HUES48 (cell line): ENCODE results near the gene CENPB.
A peak's percentile ranks its signal among the peaks of the same experiment; 100 is the strongest.
"Not testable (repeated sequence)": the region's sequence is repeated elsewhere in the genome, so short reads cannot be mapped to it uniquely, and the experiment has no call there.

ENCODE experiments used
- H3K27ac ChIP-seq: one replicate; pipeline ENCODE4 v1.7.0; 2013; ENCODE audit warnings: low read depth, low read length, inconsistent platforms
- H3K27me3 ChIP-seq: 2 replicates; pipeline ENCODE4 v1.6.1; 2013; ENCODE audit warnings: mild to moderate bottlenecking, low read length; ENCODE audit not compliant: control insufficient read depth, insufficient read depth
- H3K36me3 ChIP-seq: 2 replicates; pipeline ENCODE4 v1.6.1; 2013; ENCODE audit warnings: low read length; ENCODE audit not compliant: control insufficient read depth, insufficient read depth
- H3K4me1 ChIP-seq: 2 replicates; pipeline ENCODE4 v1.6.1; 2013; ENCODE audit warnings: mild to moderate bottlenecking, low read length; ENCODE audit not compliant: control insufficient read depth, insufficient read depth
- H3K4me3 ChIP-seq: 2 replicates; pipeline ENCODE4 v1.5.1; 2013; ENCODE audit warnings: mild to moderate bottlenecking, low read depth, low read length
- H3K9ac ChIP-seq: 2 replicates; pipeline ENCODE4 v1.6.1; 2013; ENCODE audit warnings: mild to moderate bottlenecking, low read depth, low read length, moderate library complexity
- H3K9me3 ChIP-seq: 2 replicates; pipeline ENCODE4 v1.6.1; 2013; ENCODE audit warnings: low read length; ENCODE audit not compliant: control insufficient read depth, insufficient read depth

CENPB gene

DNA sequence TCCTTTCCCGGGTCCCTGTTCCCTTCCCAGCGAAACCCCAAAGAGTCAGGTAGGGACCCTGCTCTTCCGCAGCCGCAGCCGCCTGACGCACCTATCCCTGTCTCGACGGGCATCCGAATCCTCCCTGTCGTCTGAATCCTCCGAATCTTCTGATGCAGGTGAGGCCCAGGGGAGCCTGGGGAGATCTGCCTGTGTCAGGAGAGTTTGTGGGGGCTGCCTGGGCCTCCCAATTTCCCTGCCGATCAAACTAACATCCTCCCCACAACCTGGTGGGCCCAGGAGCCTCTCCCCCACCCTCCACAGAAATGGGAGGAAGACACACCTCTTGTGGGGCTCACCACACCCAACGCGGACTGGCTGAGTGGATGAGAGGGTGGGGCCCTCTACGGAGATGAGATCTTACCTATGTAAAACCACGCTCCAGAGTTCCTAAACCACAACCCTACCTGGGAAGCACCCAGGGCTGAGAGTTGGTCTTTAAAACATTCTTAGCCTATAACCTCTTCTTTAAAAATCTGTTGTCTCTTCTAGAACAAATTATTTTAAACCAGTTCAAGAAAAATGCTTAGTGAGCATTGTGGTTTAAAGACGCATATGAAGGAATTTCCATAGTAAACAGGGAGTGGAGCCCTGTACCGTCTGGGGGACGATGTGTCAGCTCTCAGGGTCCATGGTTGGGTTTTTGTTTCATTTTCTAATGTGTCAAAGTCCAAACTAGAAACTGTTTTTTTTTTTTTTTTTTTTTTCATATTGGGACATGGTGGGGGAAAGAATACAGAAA is 11.2 kb upstream of the CENPB start:
- Histone ChIP-seq H3K4me3 (peak overlapping the region; percentile 65; the same call in 1 of the 2 replicates), H3K9ac (no peak overlapping the region), H3K4me1 (peaks cover 34% of the 10 kb centered on the region), H3K9me3 (no peaks in the 10 kb centered on the region), H3K27me3 (no peaks in the 10 kb centered on the region), H3K27ac (no peak overlapping the region), H3K36me3 (peaks cover 27% of the 10 kb centered on the region)

GRCh38 chr20:3797226-3797545 is 10.6 kb upstream of the CENPB start:
- Histone ChIP-seq H3K27ac (no peak overlapping the region), H3K36me3 (peaks cover 21% of the 10 kb centered on the region), H3K4me1 (peaks cover 34% of the 10 kb centered on the region), H3K9me3 (no peaks in the 10 kb centered on the region), H3K4me3 (peak overlapping the region; percentile 65; the same call in 1 of the 2 replicates), H3K9ac (no peak overlapping the region), H3K27me3 (no peaks in the 10 kb centered on the region)

DNA sequence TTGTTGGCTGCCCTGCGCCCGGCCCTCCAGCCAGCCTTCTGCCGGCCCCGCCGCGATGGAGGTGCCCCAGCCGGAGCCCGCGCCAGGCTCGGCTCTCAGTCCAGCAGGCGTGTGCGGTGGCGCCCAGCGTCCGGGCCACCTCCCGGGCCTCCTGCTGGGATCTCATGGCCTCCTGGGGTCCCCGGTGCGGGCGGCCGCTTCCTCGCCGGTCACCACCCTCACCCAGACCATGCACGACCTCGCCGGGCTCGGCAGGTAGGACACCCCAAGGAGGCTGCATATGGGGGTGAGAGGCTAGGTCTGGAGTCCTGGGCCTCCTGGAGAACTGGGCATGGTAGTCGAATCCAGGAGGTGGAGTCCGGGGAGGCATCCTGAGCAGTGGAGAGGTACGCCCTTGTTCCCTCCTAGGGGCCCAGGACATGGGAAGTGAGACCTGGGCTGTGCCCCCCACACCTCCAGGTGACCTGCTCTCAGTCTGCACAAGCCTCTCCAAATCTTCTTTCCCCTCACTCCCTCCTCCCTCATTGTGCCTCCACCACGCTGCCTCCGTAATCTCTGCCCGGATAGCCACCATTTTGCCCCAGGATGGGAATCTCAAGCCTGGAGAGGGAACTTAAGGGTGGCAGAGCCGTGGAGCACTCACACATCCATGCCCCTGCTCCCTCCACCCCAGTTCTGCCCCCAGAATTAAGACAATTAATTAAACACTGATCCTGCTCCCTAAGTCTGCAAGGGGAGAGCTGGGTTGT is 10.1 kb upstream of the CENPB start:
- H3K27ac ChIP-seq: no peak overlapping the region
- peaks cover 34% of the 10 kb centered on the region for H3K4me1 ChIP-seq
- H3K9ac ChIP-seq: no peak overlapping the region
- H3K27me3 ChIP-seq: no peaks in the 10 kb centered on the region
- peaks cover 16% of the 10 kb centered on the region for H3K36me3 ChIP-seq
- H3K9me3 ChIP-seq: no peaks in the 10 kb centered on the region
- H3K4me3 ChIP-seq: peak overlapping the region; percentile 65

DNA sequence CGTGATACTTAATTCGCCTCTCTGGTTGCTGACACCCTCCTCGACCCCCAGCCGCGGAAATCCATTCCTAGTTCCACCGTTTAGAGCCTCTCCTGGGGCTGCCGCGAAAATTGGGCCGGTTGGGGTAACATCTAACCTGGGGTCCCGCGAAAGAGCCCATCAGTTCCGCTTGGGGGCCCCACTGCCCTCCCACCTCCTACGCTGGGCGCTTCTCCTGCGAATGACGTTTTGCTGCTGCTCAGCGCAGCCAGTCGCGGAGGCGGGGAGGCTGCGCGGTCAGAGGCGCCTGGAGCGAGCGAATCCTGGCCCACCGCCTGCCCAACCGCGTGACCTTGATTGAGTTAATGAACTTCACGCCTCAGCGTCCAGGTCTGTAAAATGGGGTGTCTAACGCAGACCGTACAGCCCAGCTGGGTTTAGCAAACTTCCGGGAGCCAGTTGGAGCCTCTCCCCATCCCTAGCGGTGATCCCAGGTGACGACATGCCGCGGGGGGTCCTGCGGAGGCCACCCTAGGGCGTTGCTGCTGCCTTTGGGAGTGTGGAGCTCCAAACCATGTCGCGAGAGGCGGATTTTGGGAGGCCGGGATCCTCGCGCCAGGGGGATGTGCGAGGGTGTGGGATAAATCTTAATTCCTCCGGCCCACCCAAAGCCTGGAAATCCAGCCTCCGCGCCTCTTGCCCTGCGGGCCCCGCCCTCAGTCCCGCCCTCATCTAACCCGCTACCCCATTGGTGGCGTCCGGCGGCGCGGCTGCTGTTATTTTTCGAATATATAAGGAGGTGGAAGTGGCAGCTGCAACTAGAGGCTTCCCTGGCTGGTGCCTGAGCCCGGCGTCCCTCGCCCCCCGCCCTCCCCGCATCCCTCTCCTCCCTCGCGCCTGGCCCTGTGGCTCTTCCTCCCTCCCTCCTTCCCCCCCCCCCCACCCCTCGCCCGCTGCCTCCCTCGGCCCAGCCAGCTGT is 9.2 kb upstream of the CENPB start, which contains the start of gene CDC25B:
Gene CDC25B, plus strand, starts transcription at position 800 of the 958 bp plus-strand sequence. CDS start 222 bp downstream, outside the sequence.
- Histone ChIP-seq H3K4me3 (peak within 1 kb of the TSS; percentile 65), H3K4me1 (peaks cover 30% of the 10 kb centered on the region), H3K9me3 (no peaks in the 10 kb centered on the region), H3K36me3 (peaks cover 7% of the 10 kb centered on the region; the same call in 1 of the 2 replicates), H3K9ac (peak within 1 kb of the TSS; percentile 32), H3K27ac (peak within 1 kb of the TSS; percentile 48), H3K27me3 (no peaks in the 10 kb centered on the region)

- peaks cover 20% of the 10 kb centered on the region for H3K4me1 ChIP-seq
- H3K9ac ChIP-seq: no peak overlapping the region
- H3K36me3 ChIP-seq: peaks cover 6% of the 10 kb centered on the region; the same call in 1 of the 2 replicates
- H3K9me3 ChIP-seq: no peaks in the 10 kb centered on the region
- no peaks in the 10 kb centered on the region for H3K27me3 ChIP-seq
- no peak overlapping the region for H3K27ac ChIP-seq
- peak overlapping the region; percentile 65 for H3K4me3 ChIP-seq
Observed at GRCh38 chr20:3794701-3795420, 8.3 kb upstream of the CENPB start.

DNA sequence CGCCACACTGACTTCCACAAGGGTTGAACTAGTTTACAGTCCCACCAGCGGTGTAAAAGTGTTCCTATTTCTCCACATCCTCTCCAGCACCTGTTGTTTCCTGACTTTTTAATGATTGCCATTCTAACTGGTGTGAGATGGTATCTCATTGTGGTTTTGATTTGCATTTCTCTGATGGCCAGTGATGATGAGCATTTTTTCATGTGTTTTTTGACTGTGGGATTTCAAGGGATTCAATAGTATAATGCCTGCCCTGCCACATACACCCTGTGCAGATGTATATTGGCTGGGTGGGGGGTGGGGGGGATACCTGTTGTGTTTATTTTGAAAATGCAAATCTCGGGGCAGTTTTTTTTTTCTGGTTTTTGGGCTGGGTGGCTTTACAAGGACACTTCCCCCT is 7.6 kb upstream of the CENPB start:
- H3K4me1 ChIP-seq: peaks cover 15% of the 10 kb centered on the region
- H3K27me3 ChIP-seq, H3K4me3 ChIP-seq, H3K9ac ChIP-seq, H3K36me3 ChIP-seq, H3K9me3 ChIP-seq, H3K27ac ChIP-seq: not testable (repeated sequence)

DNA sequence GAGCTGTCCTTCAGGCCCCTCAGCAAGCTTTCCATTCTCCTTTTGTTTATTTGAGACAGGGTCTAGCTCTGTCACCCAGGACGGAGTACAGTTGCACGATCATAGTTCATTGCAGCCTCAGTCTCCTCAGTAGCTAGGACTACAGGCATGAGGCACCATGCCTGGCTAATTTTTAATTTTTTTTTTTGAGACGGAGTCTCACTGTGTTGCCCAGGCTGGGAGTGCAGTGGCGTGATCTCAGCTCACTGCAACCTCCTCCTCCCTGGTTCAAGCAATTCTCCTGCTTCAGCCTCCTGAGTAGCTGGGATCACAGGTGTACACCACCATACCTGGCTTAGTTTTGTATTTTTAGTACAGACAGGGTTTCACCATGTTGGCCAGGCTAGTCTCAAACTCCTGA is 2.7 kb upstream of the CENPB start:
- not testable (repeated sequence) for H3K36me3 ChIP-seq, H3K4me1 ChIP-seq, H3K27ac ChIP-seq, H3K9me3 ChIP-seq, H3K27me3 ChIP-seq, H3K9ac ChIP-seq, H3K4me3 ChIP-seq

DNA sequence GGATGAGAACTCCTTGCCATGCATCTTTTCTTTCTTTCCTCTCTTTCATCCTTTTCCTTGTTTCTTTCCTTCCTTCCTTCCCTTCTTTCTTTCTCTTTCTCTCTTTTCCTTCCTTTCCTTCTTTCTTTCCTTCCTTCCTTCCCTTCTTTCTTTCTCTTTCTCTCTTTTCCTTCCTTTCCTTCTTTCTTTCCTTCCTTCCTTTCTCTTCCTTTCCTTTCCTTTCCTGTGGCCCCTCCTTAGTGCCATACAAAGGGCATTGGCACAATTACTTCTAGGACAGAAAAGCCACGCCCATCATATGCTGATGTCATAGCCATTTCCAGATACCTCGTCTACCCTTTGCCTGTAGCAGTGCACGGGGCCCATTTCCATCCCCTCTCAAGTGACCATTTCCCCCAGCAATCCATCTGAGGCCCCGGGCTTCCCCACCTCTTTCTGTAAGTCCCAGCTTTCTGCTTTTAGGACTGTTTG is 2.2 kb upstream of the CENPB start:
- peaks cover 3% of the 10 kb centered on the region; the same call in 1 of the 2 replicates for H3K36me3 ChIP-seq
- H3K27me3 ChIP-seq: no peaks in the 10 kb centered on the region; the same call in 1 of the 2 replicates
- H3K4me3 ChIP-seq: no peak overlapping the region
- no peaks in the 10 kb centered on the region for H3K9me3 ChIP-seq
- no peak overlapping the region for H3K9ac ChIP-seq
- H3K4me1 ChIP-seq: no peaks in the 10 kb centered on the region
- H3K27ac ChIP-seq: no peak overlapping the region

DNA sequence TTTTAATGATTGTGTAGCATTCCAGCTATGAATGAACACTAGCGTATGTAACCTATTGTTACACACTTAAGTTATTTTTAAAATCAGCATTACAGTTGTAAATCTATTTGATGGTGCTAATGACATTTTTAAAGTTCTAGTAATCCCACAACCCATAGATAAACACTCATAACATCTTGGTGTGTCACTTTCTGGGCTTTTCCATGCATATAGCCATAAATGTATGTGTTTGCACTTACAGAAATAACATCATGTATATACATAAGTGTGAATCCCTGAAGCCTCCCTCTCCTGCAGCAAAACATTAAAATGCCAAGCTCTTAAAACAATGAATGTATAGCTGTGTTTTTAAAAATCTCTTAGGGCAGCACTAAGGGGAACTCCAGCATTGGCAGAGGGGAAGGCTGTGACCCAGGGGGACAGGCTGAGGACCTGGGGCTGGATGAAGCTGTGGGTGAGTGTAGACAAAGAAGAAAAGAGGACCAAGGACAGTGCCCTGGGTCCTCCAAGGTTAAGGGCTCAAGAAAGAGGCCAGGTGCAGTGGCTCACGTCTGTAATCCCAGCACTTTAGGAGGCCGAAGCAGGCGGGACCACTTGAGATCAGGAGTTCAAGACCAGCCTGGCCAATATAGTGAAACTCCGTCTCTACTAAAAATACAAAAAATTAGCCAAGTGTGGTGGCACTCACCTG is 929 bp upstream of the CENPB start:
- H3K9me3 ChIP-seq: no peaks in the 10 kb centered on the region
- H3K27ac ChIP-seq: no peak overlapping the region
- H3K4me3 ChIP-seq: peak overlapping the region; percentile 44
- no peaks in the 10 kb centered on the region; the same call in 1 of the 2 replicates for H3K27me3 ChIP-seq
- no peaks in the 10 kb centered on the region for H3K4me1 ChIP-seq
- H3K36me3 ChIP-seq: peaks cover 3% of the 10 kb centered on the region; the same call in 1 of the 2 replicates
- no peak overlapping the region for H3K9ac ChIP-seq
